IMR-90 (cell line): Measurements from ENCODE around the gene TIAM1. TPM values are rescaled to one million over a fixed set of nuclear protein-coding genes. Genes with fewer than 3 reads are reported as not detected.

Experiments used
- ATAC-seq: fragments of 200-7000 bp; cut with Tn5 transposase; 2 replicates; pipeline ENCODE4 v1.9.1; 2020; ENCODE audit warnings: low read depth, mild to moderate bottlenecking, moderate library complexity
- BruUV-seq: library from RNA; stranded (reverse); fragments of 400-500 nt; replicated peaks from 2 replicates; lab custom pipeline; 2021; lab: Mats Ljungman, UMichigan
- CTCF ChIA-PET: fragments of 300-600 bp; formaldehyde crosslinking; extraction: SDS; loops from one replicate; lab custom pipeline; 2021; ENCODE audit warnings: antibody characterized with exemption; lab: Yijun Ruan, JAX
- POLR2A ChIA-PET: fragments of 300-600 bp; sonication (Branson Sonifier 250); formaldehyde crosslinking; loops from one replicate; lab custom pipeline; 2022; ENCODE audit warnings: antibody characterized with exemption; ENCODE audit not compliant: unreplicated experiment; lab: Charles Lee
- DNase-seq: peaks from one replicate; pipeline ENCODE4 v3.0.0; 2013
- H2AFZ ChIP-seq: replicated peaks from 2 replicates; pipeline ENCODE3; 2013; ENCODE audit warnings: low read length, mild to moderate bottlenecking; ENCODE audit not compliant: poor library complexity
- H2AK5ac ChIP-seq: 2 replicates; pipeline ENCODE4 v1.6.1; 2013; ENCODE audit warnings: low read depth, low read length, inconsistent platforms
- H2AK9ac ChIP-seq: replicated peaks from 2 replicates; pipeline ENCODE3; 2013; ENCODE audit warnings: mild to moderate bottlenecking, low read depth, low read length, moderate library complexity; ENCODE audit not compliant: poor library complexity
- H2BK120ac ChIP-seq: 2 replicates; pipeline ENCODE4 v1.6.1; 2013; ENCODE audit warnings: low read depth, low read length, inconsistent platforms
- H2BK15ac ChIP-seq: 3 replicates; pipeline ENCODE4 v1.6.1; 2013; ENCODE audit warnings: low read depth, low read length, inconsistent platforms
- H2BK20ac ChIP-seq: 2 replicates; pipeline ENCODE4 v1.6.1; 2013; ENCODE audit warnings: low read depth, mild to moderate bottlenecking, inconsistent platforms, low read length, moderate library complexity
- H2BK5ac ChIP-seq: 2 replicates; pipeline ENCODE4 v1.6.1; 2013; ENCODE audit warnings: mild to moderate bottlenecking, low read depth, low read length, inconsistent platforms; ENCODE audit not compliant: poor library complexity, severe bottlenecking
- H3K14ac ChIP-seq: replicated peaks from 2 replicates; pipeline ENCODE4 v1.6.1; 2013; ENCODE audit warnings: low read depth, low read length, inconsistent platforms
- H3K18ac ChIP-seq: 2 replicates; pipeline ENCODE4 v1.6.1; 2013; ENCODE audit warnings: low read depth, low read length, control low read depth
- H3K23ac ChIP-seq: 2 replicates; pipeline ENCODE4 v1.6.1; 2013; ENCODE audit warnings: low read depth, low read length, inconsistent platforms
- H3K27ac ChIP-seq: 2 replicates; pipeline ENCODE4 v1.5.1; 2013; ENCODE audit warnings: mild to moderate bottlenecking, control low read depth, low read length; ENCODE audit not compliant: insufficient read depth
- H3K27me3 ChIP-seq: 2 replicates; pipeline ENCODE4 v1.6.1; 2013; ENCODE audit warnings: low read length; ENCODE audit not compliant: control insufficient read depth, insufficient read depth
- H3K36me3 ChIP-seq: 2 replicates; pipeline ENCODE4 v1.6.1; 2013; ENCODE audit warnings: low read length, mixed read lengths; ENCODE audit not compliant: control insufficient read depth, insufficient read depth
- H3K4ac ChIP-seq: 2 replicates; pipeline ENCODE4 v1.6.1; 2013; ENCODE audit warnings: low read depth, low read length, inconsistent platforms
- H3K4me1 ChIP-seq: 2 replicates; pipeline ENCODE4 v1.6.1; 2013; ENCODE audit warnings: low read length, mixed read lengths; ENCODE audit not compliant: control insufficient read depth, insufficient read depth
- H3K4me2 ChIP-seq: 2 replicates; pipeline ENCODE4 v1.6.1; 2013; ENCODE audit warnings: low read depth, mild to moderate bottlenecking, control low read depth, low read length, moderate library complexity
- H3K4me3 ChIP-seq: 2 replicates; pipeline ENCODE4 v1.5.1; 2013; ENCODE audit warnings: low read depth, mild to moderate bottlenecking, control low read depth, low read length, moderate library complexity; ENCODE audit not compliant: insufficient read depth
- H3K56ac ChIP-seq: 2 replicates; pipeline ENCODE4 v1.6.1; 2013; ENCODE audit warnings: low read length, inconsistent platforms; ENCODE audit not compliant: insufficient read depth; ENCODE audit errors: extremely low read depth
- H3K79me1 ChIP-seq, 2 experiments: 2 replicates each; pipeline ENCODE4 v1.6.1; 2013; ENCODE audit warnings: low read length in 2 of 2, inconsistent platforms in 1 of 2, low read depth in 1 of 2
- H3K9ac ChIP-seq: 2 replicates; pipeline ENCODE4 v1.6.1; 2013; ENCODE audit warnings: low read depth, low read length, control low read depth
- H3K9me1 ChIP-seq: 2 replicates; pipeline ENCODE4 v1.6.1; 2013; ENCODE audit warnings: low read length, inconsistent platforms; ENCODE audit not compliant: insufficient read depth
- H3K9me3 ChIP-seq: 2 replicates; pipeline ENCODE4 v1.6.1; 2013; ENCODE audit warnings: low read length; ENCODE audit not compliant: control insufficient read depth, insufficient read depth
- H4K20me1 ChIP-seq: 2 replicates; pipeline ENCODE4 v1.6.1; 2013; ENCODE audit warnings: low read length, inconsistent platforms; ENCODE audit not compliant: insufficient read depth
- H4K5ac ChIP-seq: 2 replicates; pipeline ENCODE4 v1.6.1; 2013; ENCODE audit warnings: mild to moderate bottlenecking, low read depth, low read length, control low read depth
- H4K8ac ChIP-seq, 2 experiments: 2 replicates each; pipeline ENCODE4 v1.6.1; 2013; ENCODE audit warnings: low read depth in 2 of 2, low read length in 2 of 2, control low read depth in 1 of 2, inconsistent platforms in 1 of 2
- H4K91ac ChIP-seq: 2 replicates; pipeline ENCODE4 v1.6.1; 2013; ENCODE audit warnings: low read depth, low read length, inconsistent platforms; ENCODE audit not compliant: insufficient read depth
- BHLHE40 ChIP-seq: fragments of 150-350 bp; IDR thresholded peaks from 2 replicates; pipeline ENCODE4 v1.6.1; 2016; ENCODE audit warnings: mild to moderate bottlenecking, low read depth, low read length
- CEBPB ChIP-seq: IDR thresholded peaks from 2 replicates; pipeline ENCODE4 v1.6.1; 2012; ENCODE audit warnings: low read depth, low read length, improper control_type of control experiment
- CTCF ChIP-seq: conservative IDR thresholded peaks from 2 replicates; pipeline ENCODE4 v1.5.1; 2012; ENCODE audit warnings: mild to moderate bottlenecking, low read depth, low read length, improper control_type of control experiment
- ELK1 ChIP-seq: fragments of 150-350 bp; IDR thresholded peaks from 2 replicates; pipeline ENCODE4 v1.6.1; 2016; ENCODE audit warnings: low read depth, mild to moderate bottlenecking, low read length, moderate library complexity, borderline replicate concordance
- FOS ChIP-seq: fragments of 150-350 bp; IDR thresholded peaks from 2 replicates; pipeline ENCODE4 v1.6.1; 2016; ENCODE audit warnings: low read depth, low read length
- MAZ ChIP-seq: IDR thresholded peaks from 2 replicates; pipeline ENCODE4 v1.6.1; 2012; ENCODE audit warnings: low read depth, mild to moderate bottlenecking, low read length, improper control_type of control experiment, moderate library complexity, borderline replicate concordance
- MXI1 ChIP-seq: IDR thresholded peaks from 2 replicates; pipeline ENCODE4 v1.6.1; 2012; ENCODE audit warnings: low read depth, mild to moderate bottlenecking, low read length, moderate library complexity, borderline replicate concordance
- RAD21 ChIP-seq: IDR thresholded peaks from 2 replicates; pipeline ENCODE4 v1.6.1; 2012; ENCODE audit warnings: low read length, improper control_type of control experiment
- RCOR1 ChIP-seq: IDR thresholded peaks from 2 replicates; pipeline ENCODE4 v1.6.1; 2012; ENCODE audit warnings: mild to moderate bottlenecking, low read length, improper control_type of control experiment; ENCODE audit not compliant: insufficient replicate concordance
- SMC3 ChIP-seq: fragments of 150-350 bp; IDR thresholded peaks from 2 replicates; pipeline ENCODE4 v1.6.1; 2016; ENCODE audit warnings: low read depth, mild to moderate bottlenecking, antibody characterized with exemption, low read length, moderate library complexity
- WGBS, 2 experiments: methylation state at CpG; one replicate each; pipeline versions ENCODE4 v1.1.5 to v1.1.7; 2013; ENCODE audit warnings: missing lambda C conversion rate in 2 of 2; ENCODE audit not compliant: insufficient read length in 1 of 2; ENCODE audit errors: extremely low coverage in 2 of 2; 5-methylcytosine and 5-hydroxymethylcytosine counted together
- dilution Hi-C: fragments of 300-500 bp; cut with HindIII; formaldehyde crosslinking; loops from one replicate; pipeline ENCODE4 v1.14.3; 2018; ENCODE audit warnings: low sequenced_read_pairs; ENCODE audit not compliant: unreplicated experiment
- in situ Hi-C: fragments of 300-500 bp; cut with MboI; formaldehyde crosslinking; loops from 3 replicates; pipeline ENCODE4 v1.14.3; 2019; ENCODE audit warnings: low sequenced_read_pairs, inconsistent platforms, mixed read lengths
- intact Hi-C: fragments of 100-400 bp; cut with micrococcal nuclease; formaldehyde crosslinking; loops from 2 replicates; pipeline ENCODE4 v1.10.0; 2022
- polyA plus RNA-seq, 3 experiments: library from polyadenylated mRNA; depleted of rRNA; stranded (reverse); fragments of >200 nt; gene quantifications; 2 replicates each; pipeline ENCODE4 v1.2.3, GENCODE V29; 2012; ENCODE audit warnings: low replicate concordance in 1 of 3
- total RNA-seq: library from RNA; depleted of rRNA; stranded (reverse); fragments of >200 nt; gene quantifications from 2 replicates; pipeline ENCODE4 v1.2.3, GENCODE V29; 2012

TIAM1 gene
- total and polyA plus RNA-seq, 2 of the 4 experiments (the other 2 are of a cell fraction): 2.9 to 9.3 TPM

DNA sequence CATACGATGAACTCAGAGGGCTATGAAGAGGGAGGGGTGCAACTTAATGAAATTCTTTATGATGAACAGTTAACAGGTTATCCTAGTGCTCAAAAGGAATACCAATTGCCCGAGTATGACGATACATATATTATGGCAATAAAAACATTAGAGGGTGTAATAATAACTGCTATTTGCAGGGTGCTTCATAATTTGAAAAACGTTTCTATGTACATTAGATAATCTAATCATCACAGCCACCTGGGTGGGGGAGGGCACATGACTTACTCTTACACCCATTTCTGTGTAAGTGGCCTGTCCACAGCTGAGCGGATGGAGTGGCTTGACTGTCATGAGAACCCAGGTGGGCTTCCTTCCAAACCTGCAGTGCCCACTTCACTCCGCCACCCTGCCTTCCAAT lies 46.3 kb downstream of the TIAM1 start:
- no peak overlapping the region for H4K91ac ChIP-seq
- BruUV-seq: no TSS peak
- WGBS, 2 experiments: 83% methylated on average over 1 of the region's 6 CpGs; no CpG with 5 or more reads in 1 of the 2 experiments

More for the DNA sequence above, 46.3 kb downstream of the TIAM1 start:
- intact Hi-C loops: no loop called here
- Histone ChIP-seq H4K20me1 (no peaks in the 10 kb centered on the region), H2BK15ac (no peak overlapping the region), H3K79me1 (no peaks in the 10 kb centered on the region), H3K4me3 (no peak overlapping the region), H4K5ac (no peak overlapping the region), H2AK5ac (no peak overlapping the region), H3K27me3 (no peaks in the 10 kb centered on the region), H2BK5ac (no peak overlapping the region), H2AFZ (no peak overlapping the region), H3K9me3 (no peaks in the 10 kb centered on the region), H3K56ac (no peak overlapping the region), H2AK9ac (no peak overlapping the region), H3K23ac (no peak overlapping the region), H4K8ac (no peak overlapping the region), H3K9ac (no peak overlapping the region), H3K14ac (no peak overlapping the region), H2BK120ac (no peak overlapping the region), H3K9me1 (no peaks in the 10 kb centered on the region), H3K4me1 (peaks cover 10% of the 10 kb centered on the region), H3K27ac (no peak overlapping the region), H3K18ac (no peak overlapping the region), H2BK20ac (no peak overlapping the region), H3K4me2 (no peak overlapping the region), H3K4ac (no peak overlapping the region), H3K36me3 (no peaks in the 10 kb centered on the region)
- POLR2A ChIA-PET: no interaction called here
- in situ Hi-C loops: no loop called here
- TF ChIP-seq MAZ (no peak), CTCF (no peak), RAD21 (no peak), MXI1 (no peak), CEBPB (no peak), RCOR1 (no peak), ELK1 (no peak), BHLHE40 (no peak), FOS (no peak), SMC3 (no peak)
- DNase-seq (no peak), ATAC-seq (no peak)
- dilution Hi-C loops: no loop called here
- CTCF ChIA-PET: no interaction called here
